HG03025 (cell line): ENCODE data around the gene CEP104.

Experiments
- ATAC-seq: cut with Tn5 transposase; IDR thresholded peaks from one replicate; pipeline ENCODE4 v1.9.1; 2021; ENCODE audit warnings: mild to moderate bottlenecking, moderate library complexity; ENCODE audit not compliant: unreplicated experiment, low FRiP score

The CEP104 gene

GRCh38 chr1:3856923-3857790 is at the start of gene CEP104, which contains the start of gene DFFB:
CEP104 (minus strand) TSS chr1:3857211; CDS start chr1:3852407, 4,804 bp downstream.
DFFB (plus strand) TSS chr1:3857476; CDS start chr1:3857604, 128 bp downstream.
- peak; percentile 95 for ATAC-seq

DNA sequence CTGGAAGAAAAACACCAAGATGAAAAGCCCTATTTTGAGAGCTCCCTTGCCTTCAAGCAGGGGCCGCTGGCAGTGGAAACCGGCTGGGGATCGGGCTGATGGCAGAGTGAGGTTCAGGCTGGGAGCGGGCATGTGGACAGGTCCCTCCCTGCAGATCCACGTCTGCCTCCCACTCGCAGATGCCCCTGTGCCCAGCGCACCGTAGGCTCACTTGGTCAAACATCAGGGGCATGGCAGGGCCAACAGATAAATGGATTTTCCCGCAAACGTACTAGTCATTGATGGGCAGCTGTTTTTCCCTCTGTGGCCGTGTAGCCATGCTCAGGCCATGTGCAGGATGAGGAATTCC is 49.6 kb upstream of the CEP104 start:
- ATAC-seq: no peak

- no peak for ATAC-seq
Observed at GRCh38 chr1:3905953-3906671, 49.1 kb upstream of the CEP104 start.

GRCh38 chr1:3905266-3905952 is 48.4 kb upstream of the CEP104 start:
- ATAC-seq: no peak

- no peak for ATAC-seq
Observed at GRCh38 chr1:3904843-3905185, 47.8 kb upstream of the CEP104 start.

GRCh38 chr1:3904006-3904842 is 47.2 kb upstream of the CEP104 start:
- no peak for ATAC-seq

DNA sequence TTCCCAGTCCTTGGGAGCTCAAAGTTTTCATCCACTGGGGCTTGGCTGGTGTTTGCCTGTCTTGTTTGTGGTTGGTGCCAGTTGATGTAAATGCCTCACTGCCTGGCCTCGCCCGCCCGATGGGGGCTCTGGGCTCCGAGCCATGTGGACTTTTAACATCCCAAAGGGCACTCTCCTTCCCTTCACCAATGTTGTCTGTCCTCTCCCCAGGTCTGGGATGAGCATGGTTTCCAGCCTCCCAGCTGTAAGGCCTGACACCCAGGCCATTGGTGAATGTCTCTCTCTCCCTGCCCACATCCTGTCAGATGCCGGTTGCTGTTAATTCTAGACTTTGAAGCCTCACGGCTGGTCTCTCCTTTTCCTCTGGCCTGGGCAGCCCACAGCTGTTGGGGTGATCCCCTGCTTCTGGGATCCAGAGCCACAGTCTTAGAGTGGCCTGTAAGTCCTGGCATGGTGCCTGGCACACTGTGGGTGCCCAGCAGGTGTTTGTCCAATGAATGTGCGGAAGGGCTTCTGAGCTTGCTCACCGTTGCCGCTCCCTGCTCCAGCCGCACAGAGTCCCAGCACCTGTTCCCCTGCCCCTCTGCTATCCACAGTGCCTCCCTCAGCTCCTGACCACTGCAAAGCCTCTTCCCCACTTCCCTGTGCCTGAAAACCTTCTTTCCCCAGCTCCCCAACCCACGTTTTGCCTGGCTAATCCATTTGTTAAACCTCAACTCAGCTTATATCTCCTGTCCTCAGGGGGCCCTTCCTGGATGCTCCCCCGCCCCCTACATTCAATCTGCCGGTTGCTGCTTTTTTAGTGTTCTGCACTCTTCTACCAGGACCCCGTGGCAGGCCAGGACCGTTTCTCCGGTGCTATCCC is 46.4 kb upstream of the CEP104 start:
- no peak for ATAC-seq

DNA sequence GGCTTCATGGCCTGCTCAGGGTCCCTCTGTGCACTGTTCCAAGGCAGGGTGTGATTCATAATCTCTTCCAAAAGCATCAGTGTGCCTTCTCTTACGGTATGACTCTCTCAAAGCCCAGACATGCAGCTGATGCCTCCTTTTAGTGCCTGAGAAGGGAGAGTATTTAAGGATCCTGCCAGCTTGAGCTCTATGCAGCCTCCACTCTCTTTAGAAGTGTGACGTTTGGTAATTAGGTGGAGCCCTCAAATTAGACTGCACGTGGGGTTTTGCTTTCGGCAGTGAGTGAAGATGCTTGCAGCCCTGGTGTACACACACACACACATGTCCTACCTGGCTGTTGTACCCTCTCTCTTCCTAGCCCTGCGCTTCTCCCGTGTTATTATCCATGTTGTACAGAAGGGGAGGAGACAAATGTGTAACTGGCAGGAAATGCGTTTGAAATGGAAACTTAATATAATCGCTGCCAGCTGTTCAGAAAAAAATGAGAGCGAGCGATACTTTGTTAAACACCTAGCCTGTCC is 45.6 kb upstream of the CEP104 start:
- no peak for ATAC-seq

- no peak for ATAC-seq
Observed at GRCh38 chr1:3902111-3902511, 45.1 kb upstream of the CEP104 start.

GRCh38 chr1:3900969-3901529 is 44.0 kb upstream of the CEP104 start:
- ATAC-seq: peak; percentile 42

DNA sequence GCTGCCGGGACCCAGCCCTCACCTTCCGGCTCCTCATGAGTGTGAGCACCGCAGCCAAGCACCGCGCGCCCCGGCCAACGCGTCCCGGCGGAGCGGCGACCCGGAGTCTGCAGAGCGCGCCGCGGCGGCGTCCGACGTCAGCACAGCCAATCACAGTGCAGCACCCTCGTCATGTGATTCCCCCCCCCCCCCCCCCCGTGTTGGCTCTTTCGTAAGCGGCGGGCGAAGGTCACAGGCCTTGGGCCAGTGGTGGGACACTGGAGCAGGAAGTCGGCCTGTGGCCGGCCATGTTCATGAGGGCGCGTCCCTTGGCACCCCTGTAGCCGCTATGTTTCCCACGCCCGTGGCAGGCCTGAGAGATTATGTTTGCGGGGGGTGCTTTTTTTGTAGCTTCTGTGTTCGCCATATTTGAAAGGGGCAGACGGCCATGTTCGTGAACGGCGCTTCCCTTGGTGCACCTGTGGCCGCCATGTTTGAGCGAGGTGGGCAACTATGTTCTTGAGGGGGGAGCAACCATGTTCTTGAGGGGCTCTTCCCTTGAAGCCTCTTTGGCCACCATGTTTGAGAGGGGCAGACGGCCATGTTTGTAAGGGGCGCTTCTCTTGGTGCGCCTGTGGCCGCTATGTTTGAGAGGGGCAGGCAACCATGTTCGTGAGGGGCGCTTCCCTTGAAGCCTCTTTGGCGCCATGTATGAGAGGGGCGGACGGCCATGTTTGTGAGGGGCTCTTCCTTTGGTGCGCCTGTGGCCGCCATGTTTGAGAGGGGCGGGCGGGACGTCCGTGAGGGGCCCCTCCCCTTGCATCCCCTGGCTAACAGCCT is 43.3 kb upstream of the CEP104 start, which contains the start of gene C1orf174:
C1orf174 (minus strand) TSS at position 123 of the 819 bp plus-strand sequence; CDS start at position 37, 86 bp downstream.
- ATAC-seq: peak; percentile 71

DNA sequence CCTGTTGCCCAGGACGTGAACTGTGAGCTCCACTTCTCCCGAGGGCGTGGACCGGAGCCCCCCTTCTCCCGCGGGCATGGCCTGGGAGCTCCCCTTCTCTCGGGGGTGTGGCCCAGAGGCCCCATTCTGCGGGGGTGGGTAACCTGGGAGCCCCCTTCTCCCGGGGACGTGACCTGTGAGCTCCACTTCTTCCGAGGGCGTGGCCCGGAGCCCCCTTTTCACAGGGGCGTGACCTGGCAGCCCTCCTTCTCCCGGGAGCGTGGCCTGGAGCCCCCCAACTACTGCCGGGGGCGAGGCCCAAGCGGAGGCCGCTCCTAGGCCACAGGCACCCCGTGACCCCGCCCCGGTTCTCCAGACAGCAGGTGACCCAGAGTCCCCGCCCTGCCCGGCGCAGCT is 42.7 kb upstream of the CEP104 start:
- peak; percentile 3 for ATAC-seq

GRCh38 chr1:3898994-3899753 is 42.2 kb upstream of the CEP104 start:
- ATAC-seq: no peak

DNA sequence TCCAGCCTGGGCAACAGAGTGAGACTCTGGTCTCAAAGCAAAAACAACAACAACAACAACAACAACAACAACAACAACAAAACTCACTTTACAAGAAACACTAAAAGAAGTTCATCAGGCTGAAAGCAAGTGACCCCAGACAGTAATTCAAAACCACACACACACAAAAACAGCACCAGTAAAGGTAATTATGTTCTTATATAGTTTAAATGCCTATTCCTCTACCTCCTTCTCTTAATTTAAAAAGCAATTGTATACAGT is 41.4 kb upstream of the CEP104 start:
- no peak for ATAC-seq

DNA sequence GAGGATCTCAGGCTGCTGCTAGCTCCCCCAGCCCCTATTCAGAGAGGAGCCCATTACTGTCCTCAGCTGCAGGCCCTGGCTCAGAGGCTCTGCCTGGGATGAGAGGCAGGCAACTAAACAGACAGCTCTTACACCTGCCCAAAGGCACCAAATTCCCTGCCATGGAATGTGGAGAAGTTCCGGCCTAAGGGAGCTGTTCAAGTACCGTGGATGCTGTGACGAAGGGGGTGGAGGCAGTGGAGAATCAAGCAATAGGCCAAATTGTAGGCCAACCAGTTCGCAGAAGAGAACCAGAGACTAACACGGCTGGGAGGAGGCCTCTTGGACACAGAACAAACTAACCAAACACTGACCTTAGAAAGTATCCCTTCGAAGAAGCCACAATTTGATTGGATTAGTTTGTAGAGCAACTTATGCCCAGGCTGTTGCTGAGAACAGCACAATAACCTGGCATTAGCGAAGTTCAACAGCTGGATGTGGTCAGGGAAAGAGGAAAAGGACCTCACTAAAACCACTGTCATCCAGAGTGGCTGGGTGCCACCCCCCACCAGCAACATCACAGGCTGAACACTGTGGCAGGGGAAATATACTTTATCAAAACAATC is 39.5 kb upstream of the CEP104 start:
- no peak for ATAC-seq

DNA sequence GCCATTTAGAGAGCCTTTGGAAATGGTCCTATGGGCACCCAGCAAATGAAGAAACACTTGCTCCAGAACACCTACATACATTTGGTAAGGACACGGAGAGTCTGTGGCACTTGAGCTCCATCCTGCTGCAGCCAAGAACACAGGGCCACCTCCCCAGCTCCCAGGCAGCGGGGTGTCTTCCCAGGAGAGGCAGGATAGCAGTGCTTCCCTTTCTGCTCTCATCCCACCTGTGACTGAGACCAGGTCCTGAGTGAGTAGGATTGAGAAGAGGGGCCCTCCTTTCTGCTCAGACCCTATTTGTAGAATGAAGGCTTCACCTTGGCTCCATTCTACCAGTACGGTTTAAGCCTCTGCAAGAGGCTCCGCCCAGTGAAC is 38.9 kb upstream of the CEP104 start:
- ATAC-seq: no peak

DNA sequence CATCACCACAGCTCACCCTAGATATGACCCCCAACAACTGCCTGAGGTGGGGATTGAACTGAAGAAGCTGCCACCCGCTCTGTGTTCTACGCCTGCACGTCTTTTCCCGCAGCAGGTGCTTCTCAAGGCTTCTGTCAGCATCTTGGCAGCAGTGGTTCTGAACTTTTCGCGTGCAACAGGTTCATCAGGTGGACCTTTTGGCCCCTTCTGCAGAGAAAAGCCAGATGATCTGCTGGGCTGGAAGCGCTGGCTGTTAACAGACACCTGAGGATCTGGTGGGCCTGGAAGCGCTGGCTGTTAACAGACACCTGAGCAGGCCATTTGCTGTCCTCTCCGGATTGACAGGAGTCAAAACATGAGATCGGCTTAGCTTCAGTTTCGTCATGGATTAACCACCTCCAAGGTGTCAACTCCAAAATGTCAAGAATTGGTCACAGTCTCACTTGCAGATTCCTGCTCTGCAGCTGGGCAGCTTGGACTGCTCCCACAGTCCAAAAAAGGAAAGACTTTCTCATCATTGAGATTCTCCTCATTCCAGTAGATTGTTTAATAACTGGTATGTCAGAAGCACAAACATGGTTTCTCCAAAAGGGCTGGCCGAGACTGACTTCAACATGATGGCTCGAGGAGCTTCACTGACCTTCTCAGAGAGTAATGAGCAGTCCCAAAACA is 38.4 kb upstream of the CEP104 start:
- no peak for ATAC-seq
